Small intestine (tissue), 7 donors: ENCODE results near the gene NDUFS6. TPM values are rescaled to one million over a fixed set of nuclear protein-coding genes. Genes with fewer than 3 reads are reported as not detected.
"Not testable (repeated sequence)": the region's sequence is repeated elsewhere in the genome, so short reads cannot be mapped to it uniquely, and the experiment has no call there.

ENCODE experiments used
- DNase-seq, 2 donors: peaks; one replicate each; pipeline versions ENCODE4 v3.0.0 to v3.0.0-alpha.2; 2013
- FAIRE-seq: peaks from 2 replicates; lab custom pipeline; 2012; peaks lifted over from hg19 to GRCh38; lab: Jason Lieb, UNC
- H3K27ac ChIP-seq, 3 donors: one replicate each; pipeline ENCODE4 v1.5.1; 2013; ENCODE audit warnings: low read length in 2 of 3, mild to moderate bottlenecking in 2 of 3, control low read depth in 1 of 3, inconsistent platforms in 1 of 3, low read depth in 1 of 3, moderate library complexity in 1 of 3
- H3K27me3 ChIP-seq, 3 donors: one replicate each; pipeline ENCODE4 v1.6.1; 2013; ENCODE audit warnings: low read length in 3 of 3, inconsistent platforms in 1 of 3; ENCODE audit not compliant: control insufficient read depth in 3 of 3, insufficient read depth in 3 of 3
- H3K36me3 ChIP-seq, 3 donors: one replicate each; pipeline ENCODE4 v1.6.1; 2013; ENCODE audit warnings: low read length in 3 of 3, inconsistent platforms in 1 of 3, low read depth in 1 of 3, mild to moderate bottlenecking in 1 of 3, moderate library complexity in 1 of 3; ENCODE audit not compliant: control insufficient read depth in 3 of 3, insufficient read depth in 2 of 3
- H3K4me1 ChIP-seq, 3 donors: one replicate each; pipeline ENCODE4 v1.6.1; 2013; ENCODE audit warnings: low read length in 2 of 3, inconsistent platforms in 1 of 3, low read depth in 1 of 3, mild to moderate bottlenecking in 1 of 3, moderate library complexity in 1 of 3; ENCODE audit not compliant: control insufficient read depth in 3 of 3, insufficient read depth in 2 of 3
- H3K4me3 ChIP-seq, 3 donors: one replicate each; pipeline ENCODE4 v1.5.1; 2013; ENCODE audit warnings: low read length in 3 of 3, control low read depth in 1 of 3, inconsistent platforms in 1 of 3, low read depth in 1 of 3, mild to moderate bottlenecking in 1 of 3, moderate library complexity in 1 of 3
- H3K9me3 ChIP-seq, 2 donors: one replicate each; pipeline ENCODE4 v1.6.1; 2013; ENCODE audit warnings: low read depth in 1 of 2, low read length in 1 of 2; ENCODE audit not compliant: control insufficient read depth in 2 of 2, insufficient read depth in 1 of 2
- WGBS, 3 donors: extraction: QIAGEN DNeasy Blood & Tissue Kit; methylation state at CpG; one replicate each; pipeline ENCODE4 v1.1.7; 2013; 5-methylcytosine and 5-hydroxymethylcytosine counted together
- polyA plus RNA-seq, 4 donors: library from polyadenylated mRNA; stranded (reverse) in 3 of 4; unstranded in 1 of 4; fragments of 200-250 nt in 3 of 4; fragments of 120-200 nt in 1 of 4; gene quantifications; one replicate each; pipeline versions ENCODE4 v1.2.1 to v1.2.3, GENCODE V29; 2013
- donor health status: healthy with polysubstance abuse.
- donor health status: control.
- donor health status: control.
- donor health status: Bipolar disorder and iron deficiency.
- donor health status: healthy.

NDUFS6 gene
- polyA plus RNA-seq, 4 donors, result 48.3 to 151 (median 113) TPM

DNA sequence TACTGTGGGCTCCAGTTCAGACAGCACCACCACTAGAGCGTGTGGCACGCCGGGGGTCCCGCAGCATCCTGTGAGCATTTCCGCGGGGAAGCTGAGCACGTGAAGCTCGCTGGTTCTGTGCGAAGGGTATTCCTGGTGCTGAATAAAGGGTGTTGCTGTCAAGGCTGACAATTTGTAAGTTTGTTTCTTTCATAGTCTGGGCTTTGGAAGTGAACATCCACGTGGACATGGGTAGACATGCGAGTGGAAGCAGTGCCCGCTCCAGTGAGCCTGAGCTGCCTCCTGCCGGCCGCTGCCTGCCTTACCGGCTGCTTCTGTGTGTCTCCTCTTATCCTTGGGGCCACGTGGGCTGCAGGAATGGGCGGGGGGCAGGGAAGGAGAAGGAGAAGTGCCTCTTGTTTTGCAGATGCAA lies 14.7 kb downstream of the NDUFS6 start:
- no peak overlapping the region for H3K27ac ChIP-seq
- FAIRE-seq (no peak), DNase-seq (no peak)
- H3K4me1 ChIP-seq, result no peaks in the 10 kb centered on the region
- H3K9me3 ChIP-seq, result peaks cover 0 to 4% of the 10 kb centered on the region in 2 donors
- H3K27me3 ChIP-seq, result no peaks in the 10 kb centered on the region
- peaks cover 21 to 66% (median 37%) of the 10 kb centered on the region in 3 donors for H3K36me3 ChIP-seq
- WGBS, 3 donors, result 94 to 97% (median 97%) methylated on average over 15 to 17 of the region's 17 CpGs
- H3K4me3 ChIP-seq, result no peak overlapping the region

GRCh38 chr5:1816495-1817089 lies 15.4 kb downstream of the NDUFS6 start:
- H3K4me1 ChIP-seq, H3K9me3 ChIP-seq, H3K27ac ChIP-seq, H3K4me3 ChIP-seq, DNase-seq, H3K27me3 ChIP-seq, FAIRE-seq: not testable (repeated sequence)
- peaks cover 19 to 72% (median 31%) of the 10 kb centered on the region in 3 donors for H3K36me3 ChIP-seq
- WGBS, 3 donors, result 96 to 98% (median 97%) methylated on average over 15 to 18 of the region's 18 CpGs

- Histone ChIP-seq H3K27ac (no peak overlapping the region), H3K36me3 (peaks cover 17 to 75% (median 31%) of the 10 kb centered on the region in 3 donors), H3K27me3 (no peaks in the 10 kb centered on the region), H3K4me3 (no peak overlapping the region), H3K4me1 (no peaks in the 10 kb centered on the region), H3K9me3 (peaks cover 0 to 6% of the 10 kb centered on the region in 2 donors)
- 89 to 97% (median 92%) methylated on average over 15 of the region's 15 CpGs for WGBS, 3 donors
- DNase-seq, result no peak
- FAIRE-seq, result no peak
Measured at GRCh38 chr5:1817261-1818043, 16.2 kb downstream of the NDUFS6 start.

- WGBS, 3 donors, result 84 to 92% (median 88%) methylated on average over 5 of the region's 5 CpGs
- Histone ChIP-seq H3K4me3 (no peak overlapping the region), H3K27me3 (no peaks in the 10 kb centered on the region), H3K9me3 (peaks cover 0 to 6% of the 10 kb centered on the region in 2 donors), H3K27ac (no peak overlapping the region), H3K4me1 (no peaks in the 10 kb centered on the region), H3K36me3 (peaks cover 13 to 68% (median 27%) of the 10 kb centered on the region in 3 donors)
- DNase-seq (no peak), FAIRE-seq (no peak)
Measured at GRCh38 chr5:1818784-1819183, 17.6 kb downstream of the NDUFS6 start.

DNA sequence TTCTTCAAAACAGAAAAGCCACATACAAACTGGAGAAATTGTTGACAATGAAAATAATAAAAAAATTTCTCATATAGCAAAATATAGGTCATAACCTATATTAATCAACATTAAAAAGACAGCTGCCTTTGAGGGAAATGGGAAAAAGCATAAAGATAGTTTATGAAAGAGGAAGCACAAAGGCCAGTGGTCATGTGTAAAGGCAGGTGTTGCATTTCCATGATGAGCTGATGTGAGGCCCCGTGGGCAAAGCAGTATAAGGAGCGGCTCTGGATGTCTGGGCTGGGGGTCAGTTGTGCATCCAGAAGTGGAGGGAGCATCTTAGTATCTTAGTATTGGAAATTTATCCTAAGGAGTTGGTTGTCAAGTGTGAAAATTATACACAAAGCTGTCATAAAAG lies 18.3 kb downstream of the NDUFS6 start:
- Histone ChIP-seq H3K4me3 (no peak overlapping the region), H3K9me3 (peaks cover 0 to 6% of the 10 kb centered on the region in 2 donors), H3K27me3 (no peaks in the 10 kb centered on the region), H3K4me1 (no peaks in the 10 kb centered on the region), H3K36me3 (peaks cover 12 to 67% (median 25%) of the 10 kb centered on the region in 3 donors), H3K27ac (no peak overlapping the region)
- FAIRE-seq (no peak), DNase-seq (no peak)
- 95 to 96% (median 95%) methylated on average over 2 of the region's 2 CpGs for WGBS, 3 donors

DNA sequence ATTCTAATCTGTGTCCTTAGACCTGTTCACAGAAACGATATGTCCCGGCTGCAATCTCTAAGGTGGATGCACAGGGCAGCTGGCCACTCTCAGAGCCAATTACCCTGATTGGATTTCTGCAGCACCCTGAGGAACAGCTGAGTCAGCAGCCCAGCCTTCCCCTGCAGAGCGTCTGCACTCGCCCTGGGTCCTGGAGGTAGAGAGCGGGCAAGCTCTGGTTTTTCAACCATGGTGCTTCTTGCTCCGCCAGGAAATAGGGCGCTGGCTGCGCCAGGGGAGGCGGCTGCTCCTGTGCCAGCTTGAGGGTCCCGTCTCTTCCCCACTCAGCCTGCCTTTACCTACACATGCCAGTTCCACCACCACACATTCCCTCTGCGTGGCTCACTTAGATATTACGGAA lies 19.2 kb downstream of the NDUFS6 start:
- H3K27ac ChIP-seq, result no peak overlapping the region
- no peak for FAIRE-seq
- H3K4me3 ChIP-seq, result no peak overlapping the region
- no peaks in the 10 kb centered on the region for H3K4me1 ChIP-seq
- H3K27me3 ChIP-seq, result no peaks in the 10 kb centered on the region
- WGBS, 3 donors, result 87 to 96% (median 89%) methylated on average over 12 of the region's 12 CpGs
- peaks cover 0 to 6% of the 10 kb centered on the region in 2 donors for H3K9me3 ChIP-seq
- H3K36me3 ChIP-seq, result peaks cover 5 to 67% (median 19%) of the 10 kb centered on the region in 3 donors
- DNase-seq, result no peak

DNA sequence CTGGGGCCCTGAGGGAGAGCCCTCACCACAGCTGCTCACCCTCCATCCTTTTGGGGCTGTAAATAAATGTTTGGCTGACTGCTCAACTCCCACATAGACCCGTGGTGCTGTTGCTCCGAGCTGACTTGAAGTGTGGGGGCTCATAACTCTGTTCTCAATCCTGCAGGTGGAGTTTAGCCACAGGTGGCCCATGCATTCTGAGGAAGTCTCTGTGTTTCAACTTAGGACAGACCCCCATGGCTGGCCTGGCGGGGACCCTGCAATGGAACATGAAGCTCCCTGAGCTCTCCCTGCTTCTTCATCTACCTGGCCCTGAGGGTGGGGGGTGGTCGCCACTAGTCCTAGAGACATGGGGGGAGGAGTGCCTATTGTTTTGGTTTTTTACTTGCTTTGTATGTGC lies 19.7 kb downstream of the NDUFS6 start:
- no peak for DNase-seq
- no peak overlapping the region for H3K27ac ChIP-seq
- no peaks in the 10 kb centered on the region for H3K27me3 ChIP-seq
- H3K4me1 ChIP-seq, result no peaks in the 10 kb centered on the region
- H3K36me3 ChIP-seq, result peaks cover 3 to 63% (median 14%) of the 10 kb centered on the region in 3 donors
- no peak overlapping the region for H3K4me3 ChIP-seq
- WGBS, 3 donors, result 94 to 98% (median 96%) methylated on average over 4 of the region's 4 CpGs
- peaks cover 0 to 6% of the 10 kb centered on the region in 2 donors for H3K9me3 ChIP-seq
- FAIRE-seq, result no peak

- peaks cover 0 to 6% of the 10 kb centered on the region in 2 donors for H3K9me3 ChIP-seq
- no peaks in the 10 kb centered on the region for H3K4me1 ChIP-seq
- 95 to 98% (median 96%) methylated on average over 8 of the region's 8 CpGs for WGBS, 3 donors
- H3K4me3 ChIP-seq, result no peak overlapping the region
- DNase-seq, result no peak
- no peak for FAIRE-seq
- no peak overlapping the region for H3K27ac ChIP-seq
- no peaks in the 10 kb centered on the region for H3K27me3 ChIP-seq
- peaks cover 0 to 56% (median 10%) of the 10 kb centered on the region in 3 donors for H3K36me3 ChIP-seq
Measured at GRCh38 chr5:1821862-1822261, 20.7 kb downstream of the NDUFS6 start.
